HCT116 (cell line): ENCODE measurements around the gene EDN1. TPM values are rescaled to one million over a fixed set of nuclear protein-coding genes. Genes with fewer than 3 reads are reported as not detected.

ENCODE experiments used
- ATAC-seq: fragments of 200-7000 bp; cut with Tn5 transposase; 2 replicates; pipeline ENCODE4 v1.9.1; 2020; ENCODE audit warnings: mild to moderate bottlenecking, moderate library complexity
- BruUV-seq: library from RNA; stranded (reverse); fragments of 400-500 nt; replicated peaks from 2 replicates; lab custom pipeline; 2021; lab: Mats Ljungman, UMichigan
- CTCF ChIA-PET: fragments of 300-600 bp; sonication (Branson Sonifier 250); formaldehyde crosslinking; loops from one replicate; lab custom pipeline; 2021; ENCODE audit warnings: antibody characterized with exemption; lab: Charles Lee
- POLR2A ChIA-PET: fragments of 300-600, 350-600 bp; sonication (Branson Sonifier 250); formaldehyde crosslinking; loops from one replicate; lab custom pipeline; 2021; ENCODE audit warnings: antibody characterized with exemption; lab: Charles Lee
- RAD21 ChIA-PET, 2 experiments: fragments of 300-600 bp; sonication (Branson Sonifier 250); formaldehyde crosslinking; loops; one replicate each; lab custom pipeline; 2023; ENCODE audit warnings: low total read pairs in 2 of 2; ENCODE audit not compliant: uncharacterized antibody in 2 of 2, unreplicated experiment in 2 of 2, low non-redundant PET in 1 of 2; lab: Charles Lee
- DNase-seq: peaks from one replicate; pipeline ENCODE4 v3.0.0-alpha.2; 2010; ENCODE audit warnings: low read depth, low spot score
- H2AFZ ChIP-seq: fragments of 200-600 bp; shearing (Covaris generic), sonication (generic); 2 replicates; pipeline ENCODE4 v1.6.1; 2017; ENCODE audit warnings: low read depth, mixed run types, mixed read lengths, antibody characterized with exemption, low read length; ENCODE audit not compliant: poor library complexity, severe bottlenecking
- H3K27ac ChIP-seq: 2 replicates; pipeline ENCODE4 v1.5.1; 2012; ENCODE audit warnings: low read depth, low read length
- H3K27me3 ChIP-seq: fragments of 200-600 bp; sonication (generic); 2 replicates; pipeline ENCODE4 v1.6.1; 2016; ENCODE audit warnings: mixed run types, low read length, mixed read lengths; ENCODE audit not compliant: insufficient read depth
- H3K36me3 ChIP-seq, 2 experiments: fragments of 200-500 bp in 1 of 2; fragments of 200-600 bp in 1 of 2; sonication (Bioruptor generic) in 1 of 2; sonication (generic) in 1 of 2; 2 replicates each; pipeline versions ENCODE4 v1.5.1 to v1.6.1; 2014 to 2016; ENCODE audit warnings: low read length in 2 of 2, inconsistent platforms in 1 of 2, mixed read lengths in 1 of 2, mixed run types in 1 of 2; ENCODE audit not compliant: insufficient read depth in 2 of 2, control insufficient read depth in 1 of 2
- H3K4me1 ChIP-seq, 2 experiments: fragments of 200-600 bp in 1 of 2; sonication (generic) in 1 of 2; 2 replicates each; pipeline versions ENCODE4 v1.5.1 to v1.6.1; 2012 to 2017; ENCODE audit warnings: low read length in 2 of 2, inconsistent platforms in 1 of 2, mild to moderate bottlenecking in 1 of 2, mixed read lengths in 1 of 2, mixed run types in 1 of 2, moderate library complexity in 1 of 2; ENCODE audit not compliant: insufficient read depth in 2 of 2, control insufficient read depth in 1 of 2
- H3K4me2 ChIP-seq: fragments of 200-600 bp; sonication (generic); 2 replicates; pipeline ENCODE4 v1.6.1; 2017; ENCODE audit warnings: mixed run types, low read length, mixed read lengths
- H3K4me3 ChIP-seq, 2 experiments: fragments of 200-600 bp in 1 of 2; sonication (generic) in 1 of 2; replicated peaks in 1 of 2; 2 replicates each; pipeline ENCODE4 v1.5.1; 2011 to 2016; ENCODE audit warnings: low read length in 2 of 2, control low read depth in 1 of 2, low read depth in 1 of 2, mild to moderate bottlenecking in 1 of 2, mixed read lengths in 1 of 2, mixed run types in 1 of 2
- H3K79me2 ChIP-seq: fragments of 200-600 bp; sonication (generic); 2 replicates; pipeline ENCODE4 v1.6.1; 2017; ENCODE audit warnings: mild to moderate bottlenecking, mixed run types, low read length, moderate library complexity, mixed read lengths; ENCODE audit not compliant: insufficient read depth
- H3K9ac ChIP-seq: fragments of 200-600 bp; sonication (generic); 2 replicates; pipeline ENCODE4 v1.6.1; 2016; ENCODE audit warnings: low read length, mixed read lengths
- H3K9me2 ChIP-seq: fragments of 200-600 bp; sonication (generic), shearing (Covaris generic); 2 replicates; pipeline ENCODE4 v1.6.1; 2017; ENCODE audit warnings: mixed run types, mild to moderate bottlenecking, moderate library complexity; ENCODE audit not compliant: insufficient read depth
- H3K9me3 ChIP-seq, 2 experiments: fragments of 200-500 bp in 1 of 2; fragments of 200-600 bp in 1 of 2; sonication (Bioruptor generic) in 1 of 2; sonication (generic) in 1 of 2; 2 replicates each; pipeline ENCODE4 v1.6.1; 2014 to 2017; ENCODE audit warnings: low read length in 2 of 2, mixed read lengths in 2 of 2, inconsistent platforms in 1 of 2, low read depth in 1 of 2, mild to moderate bottlenecking in 1 of 2, mixed run types in 1 of 2, moderate library complexity in 1 of 2; ENCODE audit not compliant: control insufficient read depth in 1 of 2, insufficient read depth in 1 of 2
- H4K20me1 ChIP-seq: fragments of 200-600 bp; sonication (generic), shearing (Covaris generic); 2 replicates; pipeline ENCODE4 v1.6.1; 2017; ENCODE audit warnings: mixed run types, mild to moderate bottlenecking, moderate library complexity; ENCODE audit not compliant: insufficient read depth
- ATF3 ChIP-seq: IDR thresholded peaks from 2 replicates; pipeline ENCODE4 v1.6.1; 2012
- CBX3 ChIP-seq: IDR thresholded peaks from 2 replicates; pipeline ENCODE4 v1.6.1; 2012; ENCODE audit warnings: low read depth
- CEBPB ChIP-seq: IDR thresholded peaks from 2 replicates; pipeline ENCODE4 v1.6.1; 2012; ENCODE audit warnings: low read depth
- CTCF ChIP-seq, 3 experiments: fragments of 200-600 bp in 1 of 3; sonication (generic) in 1 of 3; IDR thresholded peaks in 2 of 3; conservative IDR thresholded peaks in 1 of 3; 2 replicates each; pipeline ENCODE4 v1.5.1; 2012 to 2017; ENCODE audit warnings: low read depth in 2 of 3, low read length in 2 of 3, antibody characterized with exemption in 1 of 3, borderline replicate concordance in 1 of 3, control low read depth in 1 of 3, mild to moderate bottlenecking in 1 of 3, mixed read lengths in 1 of 3, mixed run types in 1 of 3, moderate library complexity in 1 of 3; ENCODE audit not compliant: insufficient read depth in 1 of 3
- EGR1 ChIP-seq: IDR thresholded peaks from 2 replicates; pipeline ENCODE4 v1.6.1; 2012; ENCODE audit warnings: low read depth
- ELF1 ChIP-seq: IDR thresholded peaks from 2 replicates; pipeline ENCODE4 v1.6.1; 2012; ENCODE audit warnings: low read depth, borderline replicate concordance
- EZH2 ChIP-seq: fragments of 200-600 bp; sonication (generic); IDR thresholded peaks from 2 replicates; pipeline ENCODE4 v1.6.1; 2017; ENCODE audit warnings: antibody characterized with exemption, mixed run types
- EZH2phosphoT487 ChIP-seq: fragments of 200-600 bp; IDR thresholded peaks from 2 replicates; pipeline ENCODE4 v1.6.1; 2018; ENCODE audit warnings: antibody characterized with exemption, borderline replicate concordance
- FOSL1 ChIP-seq: IDR thresholded peaks from 2 replicates; pipeline ENCODE4 v1.6.1; 2012; ENCODE audit warnings: low read depth
- MAX ChIP-seq: IDR thresholded peaks from 2 replicates; pipeline ENCODE4 v1.6.1; 2012
- POLR2A ChIP-seq: IDR thresholded peaks from 2 replicates; pipeline ENCODE4 v1.7.0; 2011; ENCODE audit warnings: borderline replicate concordance; ENCODE audit not compliant: insufficient read depth, insufficient read length; ENCODE audit errors: extremely low read depth
- POLR2AphosphoS5 ChIP-seq: IDR thresholded peaks from 2 replicates; pipeline ENCODE4 v1.6.1; 2011; ENCODE audit warnings: mild to moderate bottlenecking, low read depth, low read length, moderate library complexity
- RAD21 ChIP-seq: IDR thresholded peaks from 2 replicates; pipeline ENCODE4 v1.6.1; 2012; ENCODE audit warnings: low read depth, mild to moderate bottlenecking
- SIN3A ChIP-seq: IDR thresholded peaks from 2 replicates; pipeline ENCODE4 v1.6.1; 2012; ENCODE audit warnings: low read depth
- SP1 ChIP-seq: IDR thresholded peaks from 2 replicates; pipeline ENCODE4 v1.6.1; 2012; ENCODE audit warnings: low read depth
- SRF ChIP-seq: IDR thresholded peaks from 2 replicates; pipeline ENCODE4 v1.6.1; 2012; ENCODE audit warnings: low read depth
- ZNF274 ChIP-seq: fragments of 200-500 bp; sonication (Bioruptor generic); IDR thresholded peaks from 2 replicates; pipeline ENCODE4 v1.6.1; 2014; ENCODE audit warnings: mild to moderate bottlenecking, low read depth, low read length, inconsistent platforms
- intact Hi-C: fragments of 100-400 bp; cut with micrococcal nuclease; formaldehyde crosslinking; loops from 2 replicates; pipeline ENCODE4 v1.10.0; 2022
- total RNA-seq: library from RNA; stranded (reverse); gene quantifications from one replicate; pipeline ENCODE4 v1.2.1, GENCODE V29; 2021; ENCODE audit not compliant: unreplicated experiment

Gene EDN1
- total RNA-seq, 1 experiment from 2014 or later: 0.22 TPM

- H3K36me3 ChIP-seq: no peaks in the 10 kb centered on the region
- BruUV-seq: no TSS peak
- POLR2A ChIA-PET: no interaction called here
- H3K27ac ChIP-seq: no peak overlapping the region
- H3K4me2 ChIP-seq: no peak overlapping the region
- no peak overlapping the region for H3K9ac ChIP-seq
- H3K9me3 ChIP-seq: no peaks in the 10 kb centered on the region
- H3K27me3 ChIP-seq: no peaks in the 10 kb centered on the region
- intact Hi-C loops: no loop called here
- no peaks in the 10 kb centered on the region for H3K9me2 ChIP-seq
- TF ChIP-seq RAD21 (no peak), MAX (no peak)
- RAD21 ChIA-PET: interaction anchor here in 1 of 2 experiments (0.6 kb wide), 1 partner anchor 102 kb away, joined by 4 read pairs; no protein-coding TSS in a partner anchor
- no peaks in the 10 kb centered on the region for H3K79me2 ChIP-seq
- peaks cover 0 to 26% of the 10 kb centered on the region in 2 experiments; a peak in 2 of 4 replicates for H3K4me1 ChIP-seq
- CTCF ChIA-PET: interaction anchor here (0.7 kb wide), 1 partner anchor 26 kb away, joined by 4 read pairs; no protein-coding TSS in a partner anchor
- H2AFZ ChIP-seq: no peak overlapping the region
- no peak overlapping the region for H3K4me3 ChIP-seq
- no peaks in the 10 kb centered on the region for H4K20me1 ChIP-seq
- DNase-seq (no peak), ATAC-seq (no peak)
These were observed 22.6 kb downstream of the EDN1 start for GRCh38 chr6:12312736-12313135.

GRCh38 chr6:12313306-12313991 lies 23.3 kb downstream of the EDN1 start:
- Histone ChIP-seq H3K4me1 (peaks cover 0 to 26% of the 10 kb centered on the region in 2 experiments; a peak in 2 of 4 replicates), H3K9ac (0 out of 2 replicates have a peak overlapping the region, but pooled peaks have one; percentile 16), H3K9me3 (peaks cover 4% of the 10 kb centered on the region in 2 experiments; a peak in 1 of 4 replicates), H3K79me2 (no peaks in the 10 kb centered on the region), H3K27ac (no peak overlapping the region), H2AFZ (peak overlapping the region; percentile 86), H3K9me2 (no peaks in the 10 kb centered on the region), H3K4me2 (peak overlapping the region; percentile 61), H4K20me1 (no peaks in the 10 kb centered on the region), H3K4me3 (no peak overlapping the region), H3K36me3 (no peaks in the 10 kb centered on the region), H3K27me3 (no peaks in the 10 kb centered on the region)
- DNase-seq: no peak
- intact Hi-C loops: no loop called here
- ChIA-PET CTCF (interaction anchor here (0.7 to 0.9 kb wide), 2 partner anchors 23 to 27 kb away, joined by 3 to 4 read pairs; partner anchors contain the start of gene EDN1), POLR2A (no interaction called here), RAD21 (no interaction called here)
- TF ChIP-seq EZH2 (no peak), CEBPB (no peak), SIN3A (no peak), EZH2phosphoT487 (no peak), FOSL1 (no peak), SP1 (no peak), POLR2AphosphoS5 (no peak), ELF1 (no peak), SRF (no peak), POLR2A (no peak), CTCF (IDR thresholded peaks at IDR 0.05 in 2 of 3, conservative IDR thresholded peaks at IDR 0.05 in 1 of 3; ENCODE audit: borderline replicate concordance in 1 of 3, insufficient read depth in 1 of 3, low read depth in 2 of 3, low read length in 2 of 3) (no peak), EGR1 (no peak), MAX (no peak), CBX3 (no peak), ATF3 (no peak), ZNF274 (no peak)
- no TSS peak for BruUV-seq
- ATAC-seq: no peak
